Fibroblast of lung (primary cell): Measurements from ENCODE around the gene ARIH2.

Experiments
- CTCF ChIP-seq, 2 donors: IDR thresholded peaks in 1 of 2; conservative IDR thresholded peaks in 1 of 2; 1 replicate in 1 of 2; 2 replicates in 1 of 2; pipeline ENCODE4 v1.5.1; 2011 to 2012; ENCODE audit warnings: low read length in 2 of 2, control low read depth in 1 of 2, inconsistent platforms in 1 of 2, low read depth in 1 of 2, mild to moderate bottlenecking in 1 of 2
- EZH2 ChIP-seq: IDR thresholded peaks from 2 replicates; pipeline ENCODE4 v1.5.1; 2012; ENCODE audit warnings: low read length, control low read depth, mild to moderate bottlenecking; ENCODE audit errors: missing control alignments

DNA sequence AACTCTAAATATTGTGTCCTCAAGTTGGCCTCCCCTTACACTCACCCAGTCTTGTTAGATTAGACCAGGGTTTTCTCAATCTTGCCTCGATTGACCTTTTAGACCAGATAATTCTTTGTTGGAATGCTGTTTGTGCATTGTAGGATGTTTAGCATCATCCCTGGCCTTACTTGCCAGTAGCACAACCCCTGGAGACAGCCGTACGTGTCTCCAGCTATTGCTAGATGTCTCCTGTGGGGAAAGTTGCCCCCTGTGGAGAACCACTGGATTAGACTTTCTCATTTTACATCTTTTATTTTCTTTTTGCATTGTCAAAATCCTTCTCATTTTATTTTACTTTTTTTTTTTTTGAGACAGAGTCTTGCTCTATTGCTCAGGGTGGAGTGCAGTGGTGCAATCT lies 90.8 kb downstream of the ARIH2 start:
- TF ChIP-seq CTCF (conservative IDR thresholded peaks at IDR 0.05 in 1 of 2, IDR thresholded peaks at IDR 0.05 in 1 of 2; ENCODE audit: low read depth in 1 of 2, low read length in 2 of 2) (no peak), EZH2 (no peak)
